Heart left ventricle (tissue), 16 donors: ENCODE measurements around the gene ORC3. TPM values are rescaled to one million over a fixed set of nuclear protein-coding genes. Genes with fewer than 3 reads are reported as not detected.
"Not testable (repeated sequence)": the region's sequence is repeated elsewhere in the genome, so short reads cannot be mapped to it uniquely, and the experiment has no call there.

Source experiments
- ATAC-seq, 4 donors: fragments of 200-7000 bp; cut with Tn5 transposase; one replicate each; pipeline ENCODE4 v1.9.1; 2020 to 2022; ENCODE audit warnings: moderate library complexity in 4 of 4, mild to moderate bottlenecking in 3 of 4, moderate number of reproducible peaks in 1 of 4
- DNase-seq, 5 donors: peaks; one replicate each; pipeline ENCODE4 v3.0.0-alpha.2; 2020
- H3K27ac ChIP-seq, 12 donors: fragments of 200-600 bp; sonication (generic) in 4 of 12; one replicate each; pipeline versions ENCODE4 v1.5.0 to v1.8.0; 2016 to 2022; ENCODE audit warnings: mild to moderate bottlenecking in 2 of 12
- H3K27me3 ChIP-seq, 9 donors: fragments of 200-600 bp; sonication (generic) in 2 of 9; one replicate each; pipeline versions ENCODE4 v1.5.1 to v1.8.0; 2016 to 2022; ENCODE audit warnings: mild to moderate bottlenecking in 3 of 9
- H3K36me3 ChIP-seq, 9 donors: fragments of 200-600 bp; sonication (generic) in 2 of 9; one replicate each; pipeline versions ENCODE4 v1.5.0 to v1.8.0; 2018 to 2022; ENCODE audit warnings: mild to moderate bottlenecking in 2 of 9
- H3K4me1 ChIP-seq, 12 donors: fragments of 200-600 bp; sonication (generic) in 4 of 12; one replicate each; pipeline versions ENCODE4 v1.5.0 to v1.8.0; 2016 to 2022; ENCODE audit warnings: mild to moderate bottlenecking in 3 of 12
- H3K4me3 ChIP-seq, 12 donors: fragments of 200-600 bp; sonication (generic) in 4 of 12; one replicate each; pipeline versions ENCODE4 v1.5.0 to v1.8.0; 2017 to 2022; ENCODE audit warnings: mild to moderate bottlenecking in 9 of 12, moderate library complexity in 4 of 12
- H3K9me3 ChIP-seq, 12 donors: fragments of 200-600 bp; sonication (generic) in 4 of 12; one replicate each; pipeline versions ENCODE4 v1.5.0 to v1.8.0; 2016 to 2022; ENCODE audit warnings: mild to moderate bottlenecking in 1 of 12
- CTCF ChIP-seq, 12 donors: fragments of 200-600 bp; sonication (generic) in 4 of 12; IDR thresholded peaks; one replicate each; pipeline versions ENCODE4 v1.5.0 to v1.8.0; 2018 to 2022; ENCODE audit warnings: antibody characterized with exemption in 12 of 12, mild to moderate bottlenecking in 5 of 12
- POLR2A ChIP-seq, 2 donors: fragments of 450-650 bp; IDR thresholded peaks; one replicate each; pipeline ENCODE4 v1.6.1; 2017; ENCODE audit warnings: antibody characterized with exemption in 2 of 2, mild to moderate bottlenecking in 2 of 2, moderate library complexity in 2 of 2
- WGBS, 4 donors: extraction: QIAGEN DNeasy Blood & Tissue Kit in 2 of 4; methylation state at CpG; one replicate each; pipeline versions ENCODE4 v1.1.5 to v1.1.7; 2013 to 2018; 5-methylcytosine and 5-hydroxymethylcytosine counted together
- intact Hi-C, 10 donors: fragments of 100-400 bp; cut with DNase I; formaldehyde crosslinking; loops; one replicate each; pipeline versions ENCODE4 v1.11.1 to v1.14.2; 2022
- polyA plus RNA-seq, 2 donors: library from polyadenylated mRNA; stranded (reverse); fragments of 200-250 nt; gene quantifications; one replicate each; pipeline ENCODE4 v1.2.3, GENCODE V29; 2013
- total RNA-seq, 9 donors: library from RNA; depleted of rRNA in 2 of 9; stranded (reverse); fragments of >200 nt in 2 of 9; fragmentation: NEBNext Ultra II Directional in 3 of 9; extraction: Animal tissue kit (Norgen Biotek cat#: 25700) in 3 of 9; gene quantifications; one replicate each; pipeline versions ENCODE4 v1.1.0 to v1.2.4, GENCODE V29; 2016 to 2023
- donor health status: ischemic (EF 13 %, LVEDD 7.1; RV severe dilation, severe dysfunction).
- donor health status: healthy with polysubstance abuse.
- donor health status: DM: no; HTN: yes; CAD: no.
- donor health status: DM: no; HTN: no; CAD: no.
- donor health status: ischemic (EF 25% LVEDD 6.9; RV normal size, moderate dysfunction).
- donor health status: ischemic (EF 25% LVEDD 5.7; RV mildly dilated, moderate dysfunction).
- donor health status: healthy.
- donor health status: DM: yes; HTN: yes; CAD: no.
- donor health status: ischemic (EF 35%, LVEDD 5.7; RV mildly dilated, moderate dysfunction).
- donor health status: nonischemic (EF 11% LVEDD 7.7; RV severe dilation, severe dysfunction).
- donor health status: DM: yes; HTN: yes; CAD: no.
- donor health status: PGD.
- donor health status: ischemic (EF 29% LVEDD 5.4; RV normal size, mild dysfunction).
- donor health status: nonischemic (EF 23%, LVEDD 6.1; RV moderate dilation, normal function).

ORC3 gene
- total and polyA plus RNA-seq, 11 donors: 15.2 to 28.6 (median 20.0) TPM

DNA sequence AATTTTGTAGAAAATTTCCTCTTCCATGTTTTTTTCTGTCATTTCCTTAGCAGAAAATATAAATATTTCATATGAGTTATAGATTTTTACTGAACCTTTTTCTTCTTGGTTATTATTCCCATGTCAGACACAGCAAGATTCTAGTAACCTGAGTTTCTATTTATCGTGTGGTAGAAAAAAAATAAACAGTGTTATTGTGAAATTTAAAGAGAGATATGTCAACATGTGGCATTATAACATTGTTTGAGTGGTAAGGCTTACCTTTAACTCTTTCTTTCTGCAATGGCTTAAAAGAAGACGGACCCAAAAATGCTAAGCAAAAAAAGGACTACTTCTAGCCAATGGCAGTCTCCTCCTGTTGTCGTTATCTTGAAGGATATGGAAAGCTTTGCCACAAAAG, 18.9 kb downstream of the ORC3 start:
- intact Hi-C loops: no loop called here
- TF ChIP-seq CTCF (IDR thresholded peaks at IDR 0.05): no peak
- no peak for TF ChIP-seq POLR2A (IDR thresholded peaks at IDR 0.05)
- DNase-seq (no peak), ATAC-seq (no peak)
- Histone ChIP-seq H3K36me3 (peaks cover 0 to 84% (median 68%) of the 10 kb centered on the region in 9 donors), H3K4me3 (no peak overlapping the region), H3K4me1 (no peaks in the 10 kb centered on the region), H3K27ac (no peak overlapping the region), H3K27me3 (no peaks in the 10 kb centered on the region), H3K9me3 (no peaks in the 10 kb centered on the region)
- WGBS, 4 donors: 90 to 95% (median 94%) methylated on average over 3 of the region's 3 CpGs

GRCh38 chr6:87613018-87613417, 23.1 kb downstream of the ORC3 start:
- H3K27ac ChIP-seq, ATAC-seq, DNase-seq, H3K4me3 ChIP-seq, H3K27me3 ChIP-seq, intact Hi-C loops, H3K9me3 ChIP-seq, H3K4me1 ChIP-seq: not testable (repeated sequence)
- 96 to 100% (median 98%) methylated on average over 2 of the region's 2 CpGs for WGBS, 4 donors
- H3K36me3 ChIP-seq: peaks cover 0 to 78% (median 60%) of the 10 kb centered on the region in 9 donors

DNA sequence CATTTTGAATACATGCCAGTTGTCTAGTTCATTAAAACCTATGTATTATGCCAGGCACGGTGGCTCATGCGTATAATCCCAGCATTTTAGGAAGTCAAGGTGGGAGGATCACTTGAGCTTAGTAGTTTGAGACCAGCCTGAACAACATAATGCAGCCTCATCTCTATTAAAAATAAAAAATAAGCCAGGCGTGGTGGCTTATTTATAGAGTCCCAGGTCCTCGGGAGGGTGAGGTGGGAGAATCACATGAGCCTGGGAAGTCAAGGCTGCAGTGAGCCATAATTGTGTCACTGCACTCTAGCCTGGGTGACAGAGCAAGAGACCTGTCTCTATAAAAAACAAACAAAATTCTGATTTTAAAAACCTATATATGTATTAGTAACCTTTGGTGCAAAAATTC, 27.5 kb downstream of the ORC3 start:
- ATAC-seq: peak; percentile 69 to 88 (median 86)
- Histone ChIP-seq H3K4me1 (peaks cover 0 to 9% (median 0%) of the 10 kb centered on the region in 12 donors), H3K27ac (peak overlapping the region in 8 of 12 donors; percentile 6 to 70 (median 54)), H3K9me3 (no peaks in the 10 kb centered on the region), H3K27me3 (no peaks in the 10 kb centered on the region), H3K36me3 (peaks cover 0 to 70% (median 37%) of the 10 kb centered on the region in 9 donors), H3K4me3 (no peak overlapping the region)
- peak in 4 of 5 donors; percentile 16 to 33 (median 30) for DNase-seq
- 55 to 68% (median 61%) methylated on average over 4 of the region's 4 CpGs for WGBS, 4 donors
- intact Hi-C loops: no loop called here
- TF ChIP-seq POLR2A (IDR thresholded peaks at IDR 0.05): no peak
- no peak for TF ChIP-seq CTCF (IDR thresholded peaks at IDR 0.05)

DNA sequence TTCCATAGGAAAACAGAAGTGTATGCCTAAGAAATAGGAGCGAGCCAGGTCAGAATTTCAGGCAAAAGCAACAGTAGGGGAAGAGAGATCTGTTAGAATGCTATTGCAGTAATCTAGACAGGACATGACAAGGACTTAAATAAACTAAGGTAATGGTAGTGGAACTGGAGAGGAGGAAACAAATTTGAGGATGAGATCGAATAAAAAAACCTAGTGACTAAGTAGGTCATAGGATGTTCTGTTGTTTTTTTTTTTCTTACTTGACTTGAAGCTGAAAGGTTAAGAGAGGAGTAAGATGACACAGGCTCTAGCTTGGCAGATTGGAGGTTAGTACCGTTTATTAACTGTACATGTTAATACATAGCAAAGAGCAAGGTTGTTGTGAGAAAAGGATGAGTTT, 28.6 kb downstream of the ORC3 start:
- intact Hi-C loops: no loop called here
- no peak overlapping the region for H3K4me3 ChIP-seq
- ATAC-seq: no peak
- no peaks in the 10 kb centered on the region for H3K27me3 ChIP-seq
- H3K36me3 ChIP-seq: peaks cover 0 to 66% (median 28%) of the 10 kb centered on the region in 9 donors
- H3K9me3 ChIP-seq: no peaks in the 10 kb centered on the region
- DNase-seq: no peak
- peak overlapping the region in 4 of 12 donors; percentile 0 to 64 (median 54) for H3K27ac ChIP-seq
- TF ChIP-seq POLR2A (IDR thresholded peaks at IDR 0.05) (no peak), CTCF (IDR thresholded peaks at IDR 0.05) (no peak)
- 77 to 89% (median 86%) methylated on average over 3 of the region's 3 CpGs for WGBS, 4 donors
- H3K4me1 ChIP-seq: peaks cover 0 to 18% (median 2%) of the 10 kb centered on the region in 12 donors

DNA sequence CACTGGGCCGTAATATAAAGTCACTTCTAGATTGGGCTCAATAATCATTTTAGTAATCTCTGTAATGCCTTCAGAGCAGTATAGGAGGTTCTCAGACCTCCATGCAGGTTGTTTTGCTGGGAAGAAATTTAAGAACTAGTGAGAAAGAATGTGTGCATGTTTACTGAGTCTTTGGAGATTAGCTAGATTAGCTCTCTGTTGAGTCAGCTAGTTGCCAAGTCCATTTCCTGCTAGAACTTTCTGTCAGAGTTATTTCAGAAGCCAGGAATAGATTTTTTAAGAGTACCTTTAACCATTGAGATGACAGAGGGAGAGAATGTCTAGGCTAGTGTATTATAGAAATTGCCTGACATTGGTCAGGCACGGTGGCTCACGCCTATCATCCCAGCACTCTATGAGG, 33.3 kb downstream of the ORC3 start:
- DNase-seq: no peak
- Histone ChIP-seq H3K36me3 (peaks cover 0 to 62% (median 15%) of the 10 kb centered on the region in 9 donors), H3K9me3 (no peaks in the 10 kb centered on the region), H3K27me3 (no peaks in the 10 kb centered on the region), H3K4me1 (peaks cover 0 to 19% (median 2%) of the 10 kb centered on the region in 12 donors), H3K27ac (peak overlapping the region in 5 of 12 donors; percentile 2 to 56 (median 25)), H3K4me3 (no peak overlapping the region)
- intact Hi-C loops: no loop called here
- WGBS, 4 donors: 64 to 80% (median 75%) methylated on average over 3 of the region's 3 CpGs
- TF ChIP-seq POLR2A (IDR thresholded peaks at IDR 0.05) (no peak), CTCF (IDR thresholded peaks at IDR 0.05) (no peak)
- ATAC-seq: peak in 3 of 4 donors; percentile 42 to 63 (median 50)
